Mucosa of descending colon (tissue), 3 donors: Measurements from ENCODE around the gene TEAD1. TPM values are rescaled to one million over a fixed set of nuclear protein-coding genes. Genes with fewer than 3 reads are reported as not detected.

ENCODE experiments used
- ATAC-seq: fragments of 200-7000 bp; cut with Tn5 transposase; one replicate; pipeline ENCODE4 v1.9.1; 2020; ENCODE audit warnings: mild to moderate bottlenecking, moderate library complexity
- DNase-seq, 3 donors: peaks; one replicate each; pipeline ENCODE4 v3.0.0-alpha.2; 2020
- H3K36me3 ChIP-seq: fragments of 200-600 bp; one replicate; pipeline ENCODE4 v1.8.0; 2021; ENCODE audit warnings: low read depth, mild to moderate bottlenecking
- H3K4me1 ChIP-seq: fragments of 200-600 bp; one replicate; pipeline ENCODE4 v1.8.0; 2021; ENCODE audit warnings: low read depth, mild to moderate bottlenecking
- H3K4me3 ChIP-seq: fragments of 200-600 bp; one replicate; pipeline ENCODE4 v1.8.0; 2021; ENCODE audit warnings: mild to moderate bottlenecking
- H3K9me3 ChIP-seq: fragments of 200-600 bp; one replicate; pipeline ENCODE4 v1.8.0; 2021; ENCODE audit warnings: mild to moderate bottlenecking
- CTCF ChIP-seq: fragments of 200-600 bp; IDR thresholded peaks from one replicate; pipeline ENCODE4 v1.8.0; 2022; ENCODE audit warnings: antibody characterized with exemption, mild to moderate bottlenecking
- intact Hi-C, 2 donors: fragments of 100-400 bp; cut with DNase I in 1 of 2; cut with micrococcal nuclease in 1 of 2; formaldehyde crosslinking; loops; one replicate each; pipeline versions ENCODE4 v1.11.0 to v1.11.1; 2022; cut with DNase I, micrococcal nuclease
- total RNA-seq, 3 donors: library from RNA; stranded (reverse); fragmentation: NEBNext Ultra II Directional in 2 of 3; extraction: Animal tissue kit (Norgen Biotek cat#: 25700) in 2 of 3; gene quantifications; one replicate each; pipeline versions ENCODE4 v1.2.1 to v1.2.4, GENCODE V29; 2021 to 2023
- donor health status: DM: no; HTN: no; CAD: no; lungs with moderate emphysema.
- donor health status: DM: no; HTN: no; CAD: no.
- donor health status: DM: no; HTN: yes; CAD: no.

Gene TEAD1
- total RNA-seq, 3 donors from 2014 or later, result 33.2 to 196 (median 41.1) TPM

- H3K36me3 ChIP-seq, result no peaks in the 10 kb centered on the region
- no peaks in the 10 kb centered on the region for H3K4me1 ChIP-seq
- H3K4me3 ChIP-seq, result no peak overlapping the region
- no peak for DNase-seq
- no peaks in the 10 kb centered on the region for H3K9me3 ChIP-seq
- ATAC-seq, result no peak
- TF ChIP-seq CTCF, result no peak
- intact Hi-C loops, result no loop called here
Measured at GRCh38 chr11:12752868-12753524, 78.8 kb downstream of the TEAD1 start.

DNA sequence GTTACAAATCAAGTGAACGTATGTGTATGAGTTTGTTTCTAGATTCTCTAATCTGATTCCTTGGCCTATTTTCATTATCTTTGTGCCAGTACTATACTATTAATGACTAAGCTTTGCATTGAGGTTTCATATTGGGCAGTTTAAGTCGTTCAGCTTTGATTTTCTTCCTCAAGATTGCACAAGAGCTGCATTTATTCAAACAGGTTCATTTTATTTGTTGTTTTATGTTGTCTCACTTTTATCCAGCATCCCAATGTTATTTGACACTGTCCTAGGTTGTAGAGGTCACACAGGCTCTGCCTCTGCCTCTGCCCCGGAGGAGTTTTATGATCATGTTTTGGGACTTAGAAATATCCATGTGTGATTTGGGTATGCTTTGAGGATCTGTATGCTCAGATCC, 79.8 kb downstream of the TEAD1 start:
- no peak for DNase-seq
- Histone ChIP-seq H3K4me3 (no peak overlapping the region), H3K9me3 (no peaks in the 10 kb centered on the region), H3K4me1 (no peaks in the 10 kb centered on the region), H3K36me3 (no peaks in the 10 kb centered on the region)
- no peak for TF ChIP-seq CTCF
- no peak for ATAC-seq
- intact Hi-C loops, result no loop called here

DNA sequence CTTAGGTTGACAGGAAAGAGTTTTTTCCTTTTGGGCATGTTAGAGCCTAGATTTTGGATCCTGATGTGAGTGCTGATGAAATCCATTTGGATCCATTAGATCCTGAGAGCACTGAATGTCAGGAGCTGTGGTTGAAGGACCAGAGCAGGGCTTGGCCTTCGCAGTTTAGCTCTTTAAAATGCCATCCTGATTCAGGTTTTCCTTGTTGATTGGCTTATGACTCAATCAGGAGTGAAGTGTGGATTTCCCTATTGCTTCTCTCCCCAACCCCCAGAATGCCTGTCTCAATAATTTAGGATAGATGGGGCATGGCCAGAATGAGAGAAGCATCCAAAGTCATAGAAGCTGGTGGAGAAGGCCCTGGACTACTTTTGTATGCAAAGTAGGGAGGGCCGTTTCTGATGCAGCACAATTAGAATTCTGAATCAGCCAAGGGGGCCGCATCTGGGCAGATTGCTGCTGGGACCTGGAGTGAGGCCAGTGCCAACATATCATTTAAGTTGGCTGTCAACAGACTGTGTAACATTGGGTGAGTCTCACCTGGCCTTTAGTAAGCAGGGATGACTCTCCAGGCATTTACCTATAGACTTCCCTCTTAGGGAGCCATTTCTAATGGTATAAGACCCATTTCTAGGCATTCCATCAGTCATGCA, 80.5 kb downstream of the TEAD1 start:
- TF ChIP-seq CTCF, result no peak
- Histone ChIP-seq H3K4me1 (no peaks in the 10 kb centered on the region), H3K36me3 (no peaks in the 10 kb centered on the region), H3K9me3 (no peaks in the 10 kb centered on the region), H3K4me3 (no peak overlapping the region)
- DNase-seq (no peak), ATAC-seq (peak; percentile 70)
- intact Hi-C loops, result no loop called here

DNA sequence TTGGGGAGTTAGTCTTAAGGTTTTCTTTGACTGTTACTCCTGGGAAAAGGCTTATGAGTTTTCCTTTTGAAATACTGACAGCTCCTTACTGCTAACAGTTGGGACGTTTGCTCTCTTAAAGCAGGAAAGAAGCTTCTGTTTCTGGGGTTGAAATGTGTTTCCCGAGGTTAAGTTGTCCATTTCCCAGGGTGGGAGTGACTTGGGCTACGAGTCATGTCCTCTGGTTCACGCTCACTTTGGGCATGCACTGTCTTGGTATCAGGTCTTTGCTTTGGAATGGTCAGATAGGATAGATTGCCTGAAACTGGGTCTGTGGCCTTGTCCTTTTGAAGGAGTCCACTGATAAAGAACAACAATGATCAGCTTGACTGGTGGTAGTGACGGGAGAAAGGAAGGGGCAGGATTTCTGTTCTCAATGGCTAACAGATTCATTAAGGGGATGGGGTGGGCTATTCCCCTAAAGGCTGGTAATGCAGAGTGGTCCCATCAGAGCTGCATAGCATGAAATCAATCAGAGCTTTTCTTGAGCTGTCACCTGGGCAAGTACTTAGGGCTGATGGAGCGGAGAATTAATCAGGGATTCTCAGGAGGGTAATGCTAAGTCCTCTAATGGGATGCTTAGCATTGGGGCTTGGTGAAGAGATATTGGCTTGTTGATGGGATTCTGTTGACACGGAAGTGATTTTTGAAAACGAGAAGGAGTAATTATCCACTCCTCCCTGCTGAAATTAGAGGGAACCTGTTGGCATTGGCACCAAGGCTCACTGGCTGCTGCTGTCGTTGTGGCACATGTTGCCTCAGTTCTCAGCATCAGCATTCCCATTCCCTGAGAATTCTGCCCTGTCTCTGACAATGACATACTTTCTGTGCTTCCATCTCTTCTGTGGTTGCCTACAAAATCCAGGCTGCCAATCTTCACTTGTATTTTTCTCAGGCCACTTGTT, 81.6 kb downstream of the TEAD1 start:
- DNase-seq (no peak), ATAC-seq (no peak)
- Histone ChIP-seq H3K4me3 (no peak overlapping the region), H3K36me3 (no peaks in the 10 kb centered on the region), H3K9me3 (no peaks in the 10 kb centered on the region), H3K4me1 (no peaks in the 10 kb centered on the region)
- intact Hi-C loops, result no loop called here
- no peak for TF ChIP-seq CTCF

DNA sequence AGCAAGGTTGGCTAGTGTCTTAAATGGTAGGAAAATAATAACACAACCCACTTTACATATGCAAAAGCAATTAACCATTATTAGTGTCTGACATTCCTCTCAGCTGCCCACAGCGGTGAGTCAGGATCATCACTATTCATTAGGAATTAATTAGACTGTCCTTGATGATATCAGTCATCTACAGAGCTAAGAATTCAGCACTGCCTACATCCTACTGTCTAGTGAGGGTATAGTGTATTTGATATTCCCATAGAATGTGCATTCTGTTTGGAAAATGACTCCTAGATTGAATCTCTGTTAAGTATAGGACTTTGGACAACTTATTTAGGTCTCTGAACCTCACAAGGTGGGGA, 82.2 kb downstream of the TEAD1 start:
- ATAC-seq (no peak), DNase-seq (no peak)
- H3K36me3 ChIP-seq, result no peaks in the 10 kb centered on the region
- no peaks in the 10 kb centered on the region for H3K9me3 ChIP-seq
- no peak overlapping the region for H3K4me3 ChIP-seq
- intact Hi-C loops, result no loop called here
- no peak for TF ChIP-seq CTCF
- H3K4me1 ChIP-seq, result no peaks in the 10 kb centered on the region
